ENCODE data around the gene DMC1.

Gene DMC1

GRCh38 chr22:38523029-38523428 is 47.0 kb downstream of the DMC1 start:
- Histone ChIP-seq H3K27me3 (ENCODE audit: insufficient read depth, poor library complexity, severe bottlenecking) (no peaks in the 10 kb centered on the region), H3K4me3 (ENCODE audit: severe bottlenecking) (no peak overlapping the region), H3K9me3 (ENCODE audit: severe bottlenecking) (no peaks in the 10 kb centered on the region), H3K27ac (ENCODE audit: poor library complexity, severe bottlenecking) (no peak overlapping the region), H3K36me3 (ENCODE audit: low read depth) (no peaks in the 10 kb centered on the region), H3K4me1 (ENCODE audit: insufficient read depth, poor library complexity, severe bottlenecking) (no peaks in the 10 kb centered on the region)
- ATAC-seq (ENCODE audit: low read depth) (no peak), DNase-seq (ENCODE audit: low spot score) (no peak)
- TF ChIP-seq CTCF (IDR thresholded peaks at IDR 0.05; ENCODE audit: poor library complexity, severe bottlenecking), result no peak

- Histone ChIP-seq H3K27ac (ENCODE audit: poor library complexity, severe bottlenecking) (no peak overlapping the region), H3K9me3 (ENCODE audit: severe bottlenecking) (no peaks in the 10 kb centered on the region), H3K4me3 (ENCODE audit: severe bottlenecking) (no peak overlapping the region), H3K36me3 (ENCODE audit: low read depth) (no peaks in the 10 kb centered on the region), H3K27me3 (ENCODE audit: insufficient read depth, poor library complexity, severe bottlenecking) (no peaks in the 10 kb centered on the region), H3K4me1 (ENCODE audit: insufficient read depth, poor library complexity, severe bottlenecking) (no peaks in the 10 kb centered on the region)
- DNase-seq (ENCODE audit: low spot score), result no peak
- no peak for TF ChIP-seq CTCF (IDR thresholded peaks at IDR 0.05; ENCODE audit: poor library complexity, severe bottlenecking)
- ATAC-seq (ENCODE audit: low read depth), result no peak
These were observed 50.3 kb downstream of the DMC1 start for GRCh38 chr22:38519453-38520250.

- TF ChIP-seq CTCF (IDR thresholded peaks at IDR 0.05; ENCODE audit: poor library complexity, severe bottlenecking), result no peak
- Histone ChIP-seq H3K36me3 (ENCODE audit: low read depth) (no peaks in the 10 kb centered on the region), H3K27ac (ENCODE audit: poor library complexity, severe bottlenecking) (no peak overlapping the region), H3K4me1 (ENCODE audit: insufficient read depth, poor library complexity, severe bottlenecking) (no peaks in the 10 kb centered on the region), H3K27me3 (ENCODE audit: insufficient read depth, poor library complexity, severe bottlenecking) (no peaks in the 10 kb centered on the region), H3K4me3 (ENCODE audit: severe bottlenecking) (no peak overlapping the region), H3K9me3 (ENCODE audit: severe bottlenecking) (no peaks in the 10 kb centered on the region)
- DNase-seq (ENCODE audit: low spot score) (no peak), ATAC-seq (ENCODE audit: low read depth) (no peak)
These were observed 51.4 kb downstream of the DMC1 start for GRCh38 chr22:38518620-38519019.

GRCh38 chr22:38513063-38513462 is 56.9 kb downstream of the DMC1 start:
- Histone ChIP-seq H3K4me3 (ENCODE audit: severe bottlenecking) (no peak overlapping the region), H3K4me1 (ENCODE audit: insufficient read depth, poor library complexity, severe bottlenecking) (no peaks in the 10 kb centered on the region), H3K36me3 (ENCODE audit: low read depth) (no peaks in the 10 kb centered on the region), H3K27ac (ENCODE audit: poor library complexity, severe bottlenecking) (no peak overlapping the region), H3K27me3 (ENCODE audit: insufficient read depth, poor library complexity, severe bottlenecking) (no peaks in the 10 kb centered on the region), H3K9me3 (ENCODE audit: severe bottlenecking) (no peaks in the 10 kb centered on the region)
- TF ChIP-seq CTCF (IDR thresholded peaks at IDR 0.05; ENCODE audit: poor library complexity, severe bottlenecking), result no peak
- ATAC-seq (ENCODE audit: low read depth), result no peak
- DNase-seq (ENCODE audit: low spot score), result no peak

- DNase-seq (ENCODE audit: low spot score), result no peak
- no peaks in the 10 kb centered on the region for H3K27me3 ChIP-seq (ENCODE audit: insufficient read depth, poor library complexity, severe bottlenecking)
- ATAC-seq (ENCODE audit: low read depth), result no peak
- no peak overlapping the region for H3K27ac ChIP-seq (ENCODE audit: poor library complexity, severe bottlenecking)
- no peaks in the 10 kb centered on the region for H3K9me3 ChIP-seq (ENCODE audit: severe bottlenecking)
- H3K4me3 ChIP-seq (ENCODE audit: severe bottlenecking), result no peak overlapping the region
- H3K4me1 ChIP-seq (ENCODE audit: insufficient read depth, poor library complexity, severe bottlenecking), result peaks cover 4% of the 10 kb centered on the region
- TF ChIP-seq CTCF (IDR thresholded peaks at IDR 0.05; ENCODE audit: poor library complexity, severe bottlenecking), result no peak
- H3K36me3 ChIP-seq (ENCODE audit: low read depth), result no peaks in the 10 kb centered on the region
These were observed 59.5 kb downstream of the DMC1 start for GRCh38 chr22:38510416-38510970.

All from RWPE2 (cell line).